Measurements from ENCODE around the gene TLE7.

TLE7 gene

GRCh38 chr16:71410146-71410545 is 31.7 kb downstream of the TLE7 start:
- no peak for DNase-seq

DNA sequence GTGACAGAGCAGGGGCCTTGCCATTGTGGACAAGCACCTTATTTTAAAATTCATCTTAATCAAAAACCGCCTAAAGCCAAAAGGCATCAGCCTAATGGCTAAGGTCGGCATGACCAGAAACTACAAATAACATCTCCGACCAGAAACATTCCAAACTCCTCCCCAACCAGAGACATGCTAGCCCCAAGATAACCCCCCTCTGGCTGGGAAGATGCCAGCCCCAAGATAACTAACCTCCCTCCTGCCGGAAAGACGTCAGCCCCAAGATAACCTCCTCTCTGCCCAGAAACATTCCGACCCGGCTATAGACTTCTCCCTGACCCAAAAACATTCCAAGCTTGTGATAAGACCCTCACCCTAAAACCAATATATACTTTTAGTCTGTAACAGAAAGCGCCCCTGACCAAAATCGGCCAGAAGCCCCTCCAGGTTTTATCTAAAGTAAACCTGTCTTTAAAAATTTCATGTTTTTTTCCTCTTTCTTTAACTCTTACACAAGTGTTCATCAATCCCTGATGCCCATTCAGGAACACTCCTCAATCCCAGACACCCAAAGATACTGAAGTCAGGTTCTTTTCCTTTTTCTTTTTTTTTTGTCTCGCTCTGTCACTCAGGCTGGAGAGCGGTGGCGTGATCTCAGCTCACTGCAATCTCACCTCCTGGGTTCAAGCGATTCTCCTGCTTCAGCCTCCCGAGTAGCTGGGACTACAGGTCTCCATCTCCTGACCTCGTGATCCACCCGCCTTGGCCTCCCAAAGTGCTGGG is 32.7 kb downstream of the TLE7 start:
- DNase-seq, result no peak

GRCh38 chr16:71408536-71408935 is 33.3 kb downstream of the TLE7 start:
- no peak for DNase-seq

DNA sequence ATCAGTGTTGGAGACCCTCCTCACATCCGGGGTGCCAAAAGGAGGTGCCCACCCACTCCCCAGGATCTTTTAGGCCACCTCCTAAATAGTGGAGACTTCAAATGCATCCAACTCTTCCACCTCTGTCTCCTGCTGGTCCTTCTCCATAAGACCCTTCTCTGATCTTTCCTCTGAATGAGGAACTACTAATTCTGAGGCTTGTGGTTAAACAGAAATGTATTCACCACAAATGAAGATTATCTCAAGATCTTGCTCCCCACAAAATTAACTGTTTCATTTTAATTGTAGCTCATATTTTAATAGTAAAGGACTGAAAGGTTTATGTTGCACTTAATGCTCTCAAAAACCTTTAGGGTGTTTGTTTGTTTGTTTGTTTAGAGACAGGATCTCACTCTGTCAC is 34.1 kb downstream of the TLE7 start:
- no peak for DNase-seq

GRCh38 chr16:71406724-71407123 is 35.1 kb downstream of the TLE7 start:
- DNase-seq, result no peak

GRCh38 chr16:71406316-71406715 is 35.5 kb downstream of the TLE7 start:
- no peak for DNase-seq

GRCh38 chr16:71404364-71404763 is 37.5 kb downstream of the TLE7 start:
- no peak for DNase-seq

DNA sequence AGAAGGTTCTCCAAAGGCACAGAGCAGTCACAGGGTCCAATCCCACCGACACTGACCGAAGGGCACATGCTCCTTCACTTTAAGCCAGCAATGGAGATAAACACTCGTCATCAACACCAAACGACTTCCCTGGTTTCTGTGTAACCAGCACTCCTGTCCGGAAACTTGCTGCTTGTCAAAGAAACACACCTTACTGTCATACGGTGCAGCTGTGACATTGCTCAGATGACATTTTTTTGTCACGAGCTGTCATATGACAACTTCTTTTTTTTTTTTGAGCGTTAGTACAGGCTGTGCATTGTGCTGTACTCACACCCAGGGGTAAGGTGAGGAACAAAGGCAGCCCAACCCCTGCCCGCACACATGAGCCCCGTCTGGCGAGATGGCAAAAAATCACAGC is 39.2 kb downstream of the TLE7 start:
- no peak for DNase-seq

DNA sequence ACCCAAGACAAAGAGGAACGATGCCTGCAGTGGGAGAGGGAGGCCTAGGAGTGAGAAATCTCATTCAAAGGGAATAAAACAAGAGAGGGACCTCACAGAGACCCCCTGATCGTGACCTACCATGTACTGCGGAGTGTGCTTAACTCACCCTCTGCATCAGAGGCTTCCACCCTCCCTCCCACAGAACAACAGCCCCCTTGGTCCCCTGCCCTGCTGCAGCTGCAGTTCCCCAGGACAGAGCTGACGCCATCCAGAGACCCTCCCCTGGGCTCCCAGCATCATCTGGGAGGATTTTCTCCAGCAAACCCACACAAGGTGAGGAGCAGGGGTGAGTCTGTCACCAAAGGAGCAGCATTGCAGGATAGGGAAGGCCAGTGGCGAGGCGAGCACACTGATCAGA is 39.8 kb downstream of the TLE7 start:
- no peak for DNase-seq

DNA sequence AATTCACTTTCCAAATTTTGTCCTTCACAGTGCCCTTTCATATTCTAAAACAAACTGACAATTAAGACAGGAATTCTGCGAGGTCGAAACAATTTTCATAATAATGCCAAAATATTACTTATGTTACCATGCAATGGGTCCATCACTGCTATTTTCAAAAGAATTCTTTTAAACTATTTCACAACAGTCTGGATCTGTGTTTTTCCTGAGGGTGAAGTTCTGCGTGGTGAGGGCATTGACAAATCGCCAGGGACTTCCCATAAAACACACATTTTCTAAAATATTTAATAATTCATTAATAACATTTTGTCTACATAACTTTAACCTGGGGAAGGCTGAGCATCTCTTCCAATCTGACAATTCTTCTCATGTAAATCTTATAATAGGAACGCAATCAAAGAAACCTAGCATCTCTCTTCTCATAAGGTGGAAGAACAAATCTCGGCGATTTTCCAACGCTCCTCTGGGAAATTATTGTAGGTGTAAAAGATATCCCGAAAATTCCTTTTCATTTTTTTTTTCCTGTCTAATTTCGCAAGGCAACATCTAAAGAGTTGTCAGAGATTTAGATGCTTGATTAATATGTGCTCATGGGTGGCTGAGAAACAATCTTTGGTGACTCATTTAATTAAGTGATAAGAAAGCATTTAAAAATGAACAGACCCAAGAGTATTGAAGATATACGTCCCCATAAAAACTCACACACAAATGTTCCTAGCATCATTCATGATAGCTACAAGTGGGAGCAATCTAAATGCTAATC is 41.9 kb downstream of the TLE7 start:
- DNase-seq, result no peak

DNA sequence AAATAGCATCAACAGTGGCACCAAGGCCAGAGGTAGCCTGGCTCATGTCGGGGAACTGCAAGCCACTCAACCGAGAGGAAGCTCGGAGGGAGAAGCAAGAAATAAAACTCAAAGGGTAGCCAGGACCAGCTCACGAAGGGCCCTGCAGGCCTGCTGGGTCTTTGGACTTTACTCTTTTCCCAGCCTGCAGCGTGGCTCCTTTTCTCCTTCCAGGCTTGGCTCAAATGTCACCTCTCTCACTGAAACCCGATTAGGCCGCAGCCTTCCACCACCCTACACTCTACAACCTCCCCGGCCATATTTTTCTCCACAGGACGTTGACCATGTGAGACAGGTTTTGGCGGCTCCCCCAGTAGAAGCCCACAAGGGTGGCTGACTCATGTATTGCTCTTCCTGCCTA is 45.3 kb downstream of the TLE7 start:
- DNase-seq, result no peak

GRCh38 chr16:71389330-71389729 is 52.5 kb downstream of the TLE7 start:
- DNase-seq, result no peak

DNA sequence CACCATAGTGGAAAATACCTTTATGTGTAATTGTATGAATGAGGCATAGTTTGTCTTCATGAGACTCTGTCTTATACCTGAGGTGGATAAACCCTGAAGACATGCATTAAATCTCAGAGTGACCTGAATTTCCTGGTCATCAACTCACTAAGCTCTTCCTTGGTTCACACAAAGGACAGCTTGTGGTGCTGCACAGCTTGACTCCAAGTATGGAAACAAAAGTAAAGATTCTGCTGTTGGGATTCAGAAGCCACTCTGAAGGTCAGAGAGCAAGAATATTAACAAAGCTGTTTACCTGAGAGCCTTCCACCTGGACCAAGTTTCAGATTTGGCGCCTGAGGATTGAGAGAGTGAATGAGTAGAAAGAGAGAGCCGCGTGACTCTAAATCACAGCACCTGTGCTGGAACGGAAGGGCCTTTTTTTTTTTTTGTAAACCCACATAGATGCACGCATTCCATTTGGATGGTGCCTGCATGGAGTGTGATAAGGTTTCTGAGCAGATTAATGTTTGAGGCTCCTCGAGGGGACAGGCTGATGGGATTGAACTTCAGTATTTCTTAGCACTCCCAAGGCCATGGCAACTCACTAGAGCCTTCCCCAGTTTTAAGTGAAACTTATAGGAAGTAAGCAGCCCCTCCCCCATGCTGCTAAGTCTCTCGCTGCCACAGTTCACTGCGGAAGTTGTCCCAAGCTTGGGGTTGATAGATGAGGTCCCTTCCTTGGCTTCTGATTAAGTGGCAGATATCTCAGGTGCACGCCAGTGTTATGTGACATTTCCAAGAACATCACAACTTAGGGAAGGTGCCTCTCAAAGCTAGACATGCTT is 54.6 kb downstream of the TLE7 start:
- DNase-seq, result no peak

- no peak for DNase-seq
Observed at GRCh38 chr16:71384073-71384724, 57.7 kb downstream of the TLE7 start.

GRCh38 chr16:71383054-71383773 is 58.6 kb downstream of the TLE7 start:
- DNase-seq, result no peak

DNA sequence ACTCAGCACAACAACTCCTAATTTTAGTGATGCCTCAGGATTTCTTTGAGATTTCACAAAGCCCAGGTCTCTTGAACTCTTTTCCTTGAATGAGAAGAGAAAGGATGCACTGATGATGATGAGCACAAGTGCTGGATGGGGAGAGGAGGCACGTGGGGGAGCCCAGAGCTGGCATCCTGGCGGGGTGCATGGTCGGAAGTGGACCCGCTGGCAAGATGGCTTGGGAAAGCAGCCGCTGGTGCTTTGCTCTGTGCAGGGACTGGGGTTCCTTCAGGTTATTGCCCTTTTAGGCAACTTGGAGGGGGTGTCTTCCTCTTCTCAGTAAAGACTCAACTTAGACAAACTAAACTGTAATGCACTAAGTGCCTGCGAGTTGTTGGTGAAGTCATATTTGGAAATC is 61.0 kb downstream of the TLE7 start:
- no peak for DNase-seq

All from bone marrow (tissue), 2 donors.